GM03348 (cell line): ENCODE data around the gene ZNF521.
"Not testable (repeated sequence)": the region's sequence is repeated elsewhere in the genome, so short reads cannot be mapped to it uniquely, and the experiment has no call there.

Experiments
- DNase-seq: peaks from one replicate; pipeline ENCODE4 v3.0.0; 2012; ENCODE audit warnings: low spot score

The ZNF521 gene

GRCh38 chr18:25289001-25289631 lies 62.9 kb downstream of the ZNF521 start:
- peak; percentile 67 for DNase-seq

- DNase-seq: no peak
Observed at GRCh38 chr18:25288340-25288938, 63.5 kb downstream of the ZNF521 start.

- DNase-seq: no peak
Observed at GRCh38 chr18:25287106-25287505, 64.9 kb downstream of the ZNF521 start.

GRCh38 chr18:25284861-25285550 lies 67.0 kb downstream of the ZNF521 start:
- DNase-seq: peak; percentile 45

- DNase-seq: no peak
Observed at GRCh38 chr18:25284281-25284680, 67.7 kb downstream of the ZNF521 start.

GRCh38 chr18:25283781-25284180 lies 68.2 kb downstream of the ZNF521 start:
- DNase-seq: no peak

GRCh38 chr18:25282896-25283703 lies 68.9 kb downstream of the ZNF521 start:
- no peak for DNase-seq

- DNase-seq: no peak
Observed at GRCh38 chr18:25282282-25282681, 69.7 kb downstream of the ZNF521 start.

- DNase-seq: no peak
Observed at GRCh38 chr18:25281556-25281955, 70.4 kb downstream of the ZNF521 start.

GRCh38 chr18:25279961-25280360 lies 72.0 kb downstream of the ZNF521 start:
- no peak for DNase-seq

GRCh38 chr18:25279556-25279955 lies 72.4 kb downstream of the ZNF521 start:
- DNase-seq: no peak

GRCh38 chr18:25279133-25279532 lies 72.8 kb downstream of the ZNF521 start:
- DNase-seq: no peak

GRCh38 chr18:25278394-25278793 lies 73.6 kb downstream of the ZNF521 start:
- DNase-seq: no peak

GRCh38 chr18:25275412-25276001 lies 76.5 kb downstream of the ZNF521 start:
- DNase-seq: no peak

GRCh38 chr18:25274926-25275325 lies 77.0 kb downstream of the ZNF521 start:
- no peak for DNase-seq

- not testable (repeated sequence) for DNase-seq
Observed at GRCh38 chr18:25266931-25267527, 84.9 kb downstream of the ZNF521 start.

GRCh38 chr18:25262920-25263319 lies 89.0 kb downstream of the ZNF521 start:
- peak; percentile 11 for DNase-seq

- DNase-seq: no peak
Observed at GRCh38 chr18:25261768-25262167, 90.2 kb downstream of the ZNF521 start.

GRCh38 chr18:25256439-25256838 lies 95.5 kb downstream of the ZNF521 start:
- DNase-seq: no peak

- no peak for DNase-seq
Observed at GRCh38 chr18:25253779-25254178, 98.2 kb downstream of the ZNF521 start.

GRCh38 chr18:25253136-25253535 lies 98.8 kb downstream of the ZNF521 start:
- DNase-seq: no peak

- DNase-seq: no peak
Observed at GRCh38 chr18:25251068-25251467, 100.9 kb downstream of the ZNF521 start.
